AG10803 (cell line): ENCODE results near the gene WNT6.

ENCODE experiments used
- DNase-seq: peaks from one replicate; pipeline ENCODE4 v3.0.0; 2010; ENCODE audit warnings: low read depth
- H3K4me3 ChIP-seq: 2 replicates; pipeline ENCODE4 v1.5.1; 2011; ENCODE audit warnings: mild to moderate bottlenecking, low read length, control low read depth
- CTCF ChIP-seq: conservative IDR thresholded peaks from 2 replicates; pipeline ENCODE4 v1.5.1; 2011; ENCODE audit warnings: mild to moderate bottlenecking, low read length, control low read depth, inconsistent platforms

WNT6 gene

GRCh38 chr2:218822622-218823021 lies 37.0 kb upstream of the WNT6 start:
- TF ChIP-seq CTCF, result no peak

GRCh38 chr2:218823196-218823855 lies 36.3 kb upstream of the WNT6 start:
- DNase-seq, result no peak
- H3K4me3 ChIP-seq, result no peak overlapping the region
- TF ChIP-seq CTCF, result no peak

More at GRCh38 chr2:218822622-218823021, 37.0 kb upstream of the WNT6 start:
- no peak for DNase-seq
- H3K4me3 ChIP-seq, result no peak overlapping the region

- DNase-seq, result no peak
- H3K4me3 ChIP-seq, result no peak overlapping the region
- no peak for TF ChIP-seq CTCF
Observed at GRCh38 chr2:218824004-218824403, 35.6 kb upstream of the WNT6 start.

- no peak overlapping the region for H3K4me3 ChIP-seq
- no peak for DNase-seq
- no peak for TF ChIP-seq CTCF
Observed at GRCh38 chr2:218826791-218827190, 32.8 kb upstream of the WNT6 start.

GRCh38 chr2:218827701-218828476 lies 31.7 kb upstream of the WNT6 start:
- no peak for TF ChIP-seq CTCF
- no peak overlapping the region for H3K4me3 ChIP-seq
- DNase-seq, result no peak

- TF ChIP-seq CTCF, result no peak
Observed at GRCh38 chr2:218828477-218828778, 31.2 kb upstream of the WNT6 start.

GRCh38 chr2:218829868-218830451 lies 29.6 kb upstream of the WNT6 start:
- no peak for TF ChIP-seq CTCF
- DNase-seq, result peak; percentile 38
- no peak overlapping the region for H3K4me3 ChIP-seq

More at GRCh38 chr2:218828477-218828778, 31.2 kb upstream of the WNT6 start:
- H3K4me3 ChIP-seq, result no peak overlapping the region
- no peak for DNase-seq
